ENCODE measurements around the gene OTUB2. TPM values are rescaled to one million over a fixed set of nuclear protein-coding genes. Genes with fewer than 3 reads are reported as not detected.

Gene OTUB2
- total RNA-seq, 1 experiment from 2014 or later: 3.4 TPM

DNA sequence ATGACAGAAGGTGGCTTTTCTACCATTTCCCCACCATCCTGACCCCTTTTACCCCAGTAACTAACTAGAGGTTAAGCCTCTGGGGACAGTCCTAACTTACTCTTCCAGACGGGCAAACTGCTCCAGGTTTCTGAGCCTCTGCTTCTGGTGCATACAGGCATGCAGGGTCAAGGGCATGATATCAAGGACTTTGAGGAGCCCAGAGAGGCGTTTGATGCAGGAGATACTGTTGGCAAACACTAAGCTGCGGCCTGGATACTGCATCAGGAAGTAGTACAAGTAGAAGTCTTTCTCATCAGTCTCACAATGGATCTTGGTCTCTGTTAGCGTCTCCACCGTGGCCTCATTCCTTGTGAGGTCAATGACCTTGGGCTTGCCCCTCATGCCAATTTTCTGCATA, 33.9 kb downstream of the OTUB2 start:
- no peak for ATAC-seq
- Histone ChIP-seq H3K4me1 (ENCODE audit: control insufficient read depth, insufficient read depth, low read length) (no peaks in the 10 kb centered on the region), H3K9me3 (ENCODE audit: control insufficient read depth, insufficient read depth, low read depth, low read length) (no peaks in the 10 kb centered on the region), H3K27ac (ENCODE audit: low read length) (no peak overlapping the region), H3K27me3 (ENCODE audit: control insufficient read depth, insufficient read depth, low read length) (no peaks in the 10 kb centered on the region), H3K36me3 (ENCODE audit: control insufficient read depth, insufficient read depth, low read length) (peaks cover 13% of the 10 kb centered on the region), H3K4me3 (ENCODE audit: low read depth in 2 of 2, low read length in 2 of 2) (no peak overlapping the region)
- ChIA-PET POLR2A (no interaction called here), CTCF (interaction anchor here (0.6 kb wide), 1 partner anchor 208 kb away, joined by 3 read pairs; no protein-coding TSS in a partner anchor)
- TF ChIP-seq SIN3A (IDR thresholded peaks at IDR 0.05; ENCODE audit: borderline replicate concordance, insufficient read depth, low read depth, low read length): no peak
- TF ChIP-seq TCF7L2 (IDR thresholded peaks at IDR 0.05; ENCODE audit: low read depth, low read length): no peak
- TF ChIP-seq, protein P1, sequence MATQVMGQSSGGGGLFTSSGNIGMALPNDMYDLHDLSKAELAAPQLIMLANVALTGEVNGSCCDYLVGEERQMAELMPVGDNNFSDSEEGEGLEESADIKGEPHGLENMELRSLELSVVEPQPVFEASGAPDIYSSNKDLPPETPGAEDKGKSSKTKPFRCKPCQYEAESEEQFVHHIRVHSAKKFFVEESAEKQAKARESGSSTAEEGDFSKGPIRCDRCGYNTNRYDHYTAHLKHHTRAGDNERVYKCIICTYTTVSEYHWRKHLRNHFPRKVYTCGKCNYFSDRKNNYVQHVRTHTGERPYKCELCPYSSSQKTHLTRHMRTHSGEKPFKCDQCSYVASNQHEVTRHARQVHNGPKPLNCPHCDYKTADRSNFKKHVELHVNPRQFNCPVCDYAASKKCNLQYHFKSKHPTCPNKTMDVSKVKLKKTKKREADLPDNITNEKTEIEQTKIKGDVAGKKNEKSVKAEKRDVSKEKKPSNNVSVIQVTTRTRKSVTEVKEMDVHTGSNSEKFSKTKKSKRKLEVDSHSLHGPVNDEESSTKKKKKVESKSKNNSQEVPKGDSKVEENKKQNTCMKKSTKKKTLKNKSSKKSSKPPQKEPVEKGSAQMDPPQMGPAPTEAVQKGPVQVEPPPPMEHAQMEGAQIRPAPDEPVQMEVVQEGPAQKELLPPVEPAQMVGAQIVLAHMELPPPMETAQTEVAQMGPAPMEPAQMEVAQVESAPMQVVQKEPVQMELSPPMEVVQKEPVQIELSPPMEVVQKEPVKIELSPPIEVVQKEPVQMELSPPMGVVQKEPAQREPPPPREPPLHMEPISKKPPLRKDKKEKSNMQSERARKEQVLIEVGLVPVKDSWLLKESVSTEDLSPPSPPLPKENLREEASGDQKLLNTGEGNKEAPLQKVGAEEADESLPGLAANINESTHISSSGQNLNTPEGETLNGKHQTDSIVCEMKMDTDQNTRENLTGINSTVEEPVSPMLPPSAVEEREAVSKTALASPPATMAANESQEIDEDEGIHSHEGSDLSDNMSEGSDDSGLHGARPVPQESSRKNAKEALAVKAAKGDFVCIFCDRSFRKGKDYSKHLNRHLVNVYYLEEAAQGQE (IDR thresholded peaks at IDR 0.05; ENCODE audit: insufficient read depth in 1 of 2, low read depth in 2 of 2, low read length in 1 of 2): no peak
- TF ChIP-seq POLR2AphosphoS5 (IDR thresholded peaks at IDR 0.05; ENCODE audit: low read depth, low read length): no peak
- TF ChIP-seq, protein P2, sequence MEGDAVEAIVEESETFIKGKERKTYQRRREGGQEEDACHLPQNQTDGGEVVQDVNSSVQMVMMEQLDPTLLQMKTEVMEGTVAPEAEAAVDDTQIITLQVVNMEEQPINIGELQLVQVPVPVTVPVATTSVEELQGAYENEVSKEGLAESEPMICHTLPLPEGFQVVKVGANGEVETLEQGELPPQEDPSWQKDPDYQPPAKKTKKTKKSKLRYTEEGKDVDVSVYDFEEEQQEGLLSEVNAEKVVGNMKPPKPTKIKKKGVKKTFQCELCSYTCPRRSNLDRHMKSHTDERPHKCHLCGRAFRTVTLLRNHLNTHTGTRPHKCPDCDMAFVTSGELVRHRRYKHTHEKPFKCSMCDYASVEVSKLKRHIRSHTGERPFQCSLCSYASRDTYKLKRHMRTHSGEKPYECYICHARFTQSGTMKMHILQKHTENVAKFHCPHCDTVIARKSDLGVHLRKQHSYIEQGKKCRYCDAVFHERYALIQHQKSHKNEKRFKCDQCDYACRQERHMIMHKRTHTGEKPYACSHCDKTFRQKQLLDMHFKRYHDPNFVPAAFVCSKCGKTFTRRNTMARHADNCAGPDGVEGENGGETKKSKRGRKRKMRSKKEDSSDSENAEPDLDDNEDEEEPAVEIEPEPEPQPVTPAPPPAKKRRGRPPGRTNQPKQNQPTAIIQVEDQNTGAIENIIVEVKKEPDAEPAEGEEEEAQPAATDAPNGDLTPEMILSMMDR (IDR thresholded peaks at IDR 0.05): no peak
- no TSS peak for BruUV-seq (replicated peaks)
- DNase-seq (ENCODE audit: low read depth, low spot score): no peak
- intact Hi-C loops (cut with micrococcal nuclease; ENCODE audit: unreplicated experiment) (no loop called here), in situ Hi-C loops (cut with HindIII; ENCODE audit: low pct_unique_long_range_greater_than_20kb, low sequenced_read_pairs) (no loop called here)

DNA sequence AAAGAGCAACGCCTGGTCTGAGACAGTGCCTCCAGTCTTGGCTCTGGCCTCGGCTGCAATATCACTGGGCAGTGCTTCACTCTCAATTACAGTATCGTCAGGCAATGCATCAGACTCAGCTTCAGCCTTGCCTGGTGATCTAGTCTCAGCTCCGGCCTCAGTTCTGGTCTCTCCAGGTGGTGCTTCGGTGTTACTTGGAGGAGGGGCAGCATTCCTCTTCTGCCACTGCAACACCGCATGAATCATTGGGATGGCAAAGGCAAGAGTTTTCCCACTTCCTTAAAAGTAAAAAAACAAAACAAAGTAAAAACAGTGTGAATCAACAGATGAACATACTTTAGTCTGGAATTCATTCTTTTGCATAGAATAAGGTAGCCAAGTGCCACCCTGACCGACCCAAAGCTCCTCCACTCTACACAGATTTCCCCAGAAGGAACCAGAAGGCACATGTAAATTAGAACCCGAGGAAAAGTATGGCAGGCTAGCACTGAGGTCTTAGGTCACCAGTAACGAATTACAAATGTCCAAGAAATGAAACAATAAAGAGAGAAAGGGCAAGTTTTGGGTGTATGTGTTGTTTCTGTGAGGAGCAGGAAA, 36.3 kb downstream of the OTUB2 start:
- Histone ChIP-seq H3K27me3 (ENCODE audit: control insufficient read depth, insufficient read depth, low read length) (no peaks in the 10 kb centered on the region), H3K4me3 (ENCODE audit: low read depth in 2 of 2, low read length in 2 of 2) (no peak overlapping the region), H3K27ac (ENCODE audit: low read length) (no peak overlapping the region), H3K36me3 (ENCODE audit: control insufficient read depth, insufficient read depth, low read length) (peaks cover 8% of the 10 kb centered on the region), H3K4me1 (ENCODE audit: control insufficient read depth, insufficient read depth, low read length) (no peaks in the 10 kb centered on the region), H3K9me3 (ENCODE audit: control insufficient read depth, insufficient read depth, low read depth, low read length) (no peaks in the 10 kb centered on the region)
- intact Hi-C loops (cut with micrococcal nuclease; ENCODE audit: unreplicated experiment) (no loop called here), in situ Hi-C loops (cut with HindIII; ENCODE audit: low pct_unique_long_range_greater_than_20kb, low sequenced_read_pairs) (no loop called here)
- DNase-seq (ENCODE audit: low read depth, low spot score) (no peak), ATAC-seq (no peak)
- CTCF ChIA-PET: no interaction called here
- TF ChIP-seq, protein P1 (IDR thresholded peaks at IDR 0.05; ENCODE audit: insufficient read depth in 1 of 2, low read depth in 2 of 2, low read length in 1 of 2): no peak
- TF ChIP-seq SIN3A (IDR thresholded peaks at IDR 0.05; ENCODE audit: borderline replicate concordance, insufficient read depth, low read depth, low read length) (no peak), POLR2AphosphoS5 (IDR thresholded peaks at IDR 0.05; ENCODE audit: low read depth, low read length) (no peak), TCF7L2 (IDR thresholded peaks at IDR 0.05; ENCODE audit: low read depth, low read length) (no peak)
- TF ChIP-seq, protein P2 (IDR thresholded peaks at IDR 0.05): no peak
- BruUV-seq (replicated peaks): no TSS peak
- POLR2A ChIA-PET: no interaction called here
